GM12878 (cell line): ENCODE data around the gene TSPEAR. TPM values are rescaled to one million over a fixed set of nuclear protein-coding genes. Genes with fewer than 3 reads are reported as not detected.

ENCODE experiments used
- ATAC-seq: fragments of 200-7000 bp; cut with Tn5 transposase; 3 replicates; pipeline ENCODE4 v1.9.1; 2020; ENCODE audit warnings: mild to moderate bottlenecking, moderate library complexity
- BruUV-seq: library from RNA; stranded (reverse); fragments of 400-500 nt; replicated peaks from 2 replicates; lab custom pipeline; 2021; lab: Mats Ljungman, UMichigan
- CTCF ChIA-PET: fragments of 300-600 bp; sonication (Branson Sonifier 250); formaldehyde crosslinking; extraction: SDS; loops from one replicate; lab custom pipeline; 2021; ENCODE audit warnings: inconsistent platforms; lab: Yijun Ruan, JAX
- POLR2A ChIA-PET: fragments of 350-600 bp; formaldehyde crosslinking; extraction: SDS; loops from one replicate; lab custom pipeline; 2021; ENCODE audit warnings: inconsistent platforms; lab: Charles Lee
- RAD21 ChIA-PET: fragments of 300-600 bp; sonication (Branson Sonifier 250); formaldehyde crosslinking; loops from one replicate; lab custom pipeline; 2023; ENCODE audit warnings: antibody characterized with exemption; ENCODE audit not compliant: unreplicated experiment; lab: Charles Lee
- SMC1A ChIA-PET: fragments of 300-600 bp; sonication (Branson Sonifier 250); formaldehyde crosslinking; loops from one replicate; lab custom pipeline; 2023; ENCODE audit not compliant: unreplicated experiment, uncharacterized antibody; lab: Charles Lee
- DNase-seq: peaks from one replicate; pipeline ENCODE4 v3.0.0-alpha.2; 2011; ENCODE audit warnings: low read depth, low spot score
- FAIRE-seq: peaks from 3 replicates; lab custom pipeline; 2011; peaks lifted over from hg19 to GRCh38; lab: Jason Lieb, UNC
- H2AFZ ChIP-seq: 2 replicates; pipeline ENCODE4 v1.6.0; 2011; ENCODE audit warnings: low read depth, low read length, control low read depth; ENCODE audit not compliant: control insufficient read depth
- H3K27ac ChIP-seq: 2 replicates; pipeline ENCODE4 v1.5.1; 2011; ENCODE audit warnings: control low read depth; ENCODE audit not compliant: control insufficient read depth, insufficient read depth
- H3K27me3 ChIP-seq, 2 experiments: replicated peaks in 1 of 2; 2 replicates each; pipeline versions ENCODE4 v1.6.0 to v1.6.1; 2011; ENCODE audit warnings: low read length in 1 of 2; ENCODE audit not compliant: control insufficient read depth in 2 of 2, insufficient read depth in 2 of 2
- H3K36me3 ChIP-seq, 2 experiments: 2 replicates each; pipeline ENCODE4 v1.5.1; 2011; ENCODE audit warnings: low read length in 1 of 2; ENCODE audit not compliant: control insufficient read depth in 2 of 2, insufficient read depth in 2 of 2
- H3K4me1 ChIP-seq: 2 replicates; pipeline ENCODE4 v1.6.1; 2011; ENCODE audit warnings: mild to moderate bottlenecking, low read length, moderate library complexity, mixed read lengths; ENCODE audit not compliant: control insufficient read depth, insufficient read depth
- H3K4me2 ChIP-seq: 2 replicates; pipeline ENCODE4 v1.6.0; 2011; ENCODE audit warnings: control low read depth; ENCODE audit not compliant: control insufficient read depth, insufficient read depth
- H3K4me3 ChIP-seq: fragments of 200-600 bp; sonication (generic); 2 replicates; pipeline ENCODE4 v1.5.1; 2016
- H3K79me2 ChIP-seq: 2 replicates; pipeline ENCODE4 v1.6.0; 2011; ENCODE audit warnings: low read length; ENCODE audit not compliant: control insufficient read depth, insufficient read depth
- H3K9ac ChIP-seq: 2 replicates; pipeline ENCODE4 v1.8.0; 2011; ENCODE audit warnings: low read length, control low read depth, mixed read lengths; ENCODE audit not compliant: control insufficient read depth, insufficient read depth
- H3K9me3 ChIP-seq: replicated peaks from 3 replicates; pipeline ENCODE4 v1.5.1; 2011; ENCODE audit warnings: mild to moderate bottlenecking, low read length; ENCODE audit not compliant: control insufficient read depth, insufficient read depth
- H4K20me1 ChIP-seq: 2 replicates; pipeline ENCODE4 v1.6.0; 2011; ENCODE audit not compliant: control insufficient read depth, insufficient read depth
- ASH2L ChIP-seq: fragments of 300-600, 200-600 bp; sonication (generic); IDR thresholded peaks from 2 replicates; pipeline ENCODE4 v1.6.1; 2017; ENCODE audit warnings: low read depth, mild to moderate bottlenecking, borderline replicate concordance
- HDAC2 ChIP-seq: fragments of 200-600 bp; sonication (generic); IDR thresholded peaks from 2 replicates; pipeline ENCODE4 v1.6.1; 2017
- IKZF2 ChIP-seq, 2 experiments: fragments of 450-650 bp; IDR thresholded peaks; 2 replicates each; pipeline ENCODE4 v1.6.1; 2017; ENCODE audit warnings: mild to moderate bottlenecking in 2 of 2, moderate library complexity in 2 of 2
- LARP7 ChIP-seq: fragments of 450-650 bp; IDR thresholded peaks from 2 replicates; pipeline ENCODE4 v1.6.1; 2017; ENCODE audit warnings: mild to moderate bottlenecking
- NR2C2 ChIP-seq: IDR thresholded peaks from 2 replicates; pipeline ENCODE4 v1.6.1; 2011; ENCODE audit warnings: borderline replicate concordance, low read depth; ENCODE audit not compliant: control insufficient read depth, insufficient read length
- STAT3 ChIP-seq: IDR thresholded peaks from 2 replicates; pipeline ENCODE4 v1.6.1; 2011; ENCODE audit warnings: low read depth, low read length, improper control_type of control experiment
- WGBS: methylation state at CpG from one replicate; pipeline ENCODE4 v1.1.6; 2016; ENCODE audit warnings: low lambda C conversion rate; ENCODE audit not compliant: insufficient replicate concordance, insufficient coverage; ENCODE audit errors: missing lambda C conversion rate; 5-methylcytosine and 5-hydroxymethylcytosine counted together
- in situ Hi-C: fragments of 300-500 bp; cut with MboI; formaldehyde crosslinking; loops from 9 replicates; pipeline ENCODE4 v1.14.3; 2018; ENCODE audit warnings: mixed read lengths
- intact Hi-C: fragments of 100-400 bp; cut with micrococcal nuclease; formaldehyde crosslinking; loops from one replicate; pipeline ENCODE4 v1.14.2; 2022; ENCODE audit not compliant: unreplicated experiment
- polyA plus RNA-seq, 11 experiments: library from polyadenylated mRNA; depleted of rRNA in 4 of 11; unstranded in 6 of 11; stranded (reverse) in 5 of 11; fragments of >200 nt; fragmentation: Nextera tagmentation in 4 of 11; fragmentation: Illumina TruSeq in 1 of 11; extraction: Ambion mirVana in 4 of 11; extraction: Trizol in 1 of 11; gene quantifications; 1 replicate in 1 of 11; 2 replicates in 10 of 11; pipeline versions ENCODE4 v1.2.1 to v1.2.3, GENCODE V29; 2011 to 2016; ENCODE audit warnings: inconsistent platforms in 2 of 11, missing spikeins in 2 of 11, low read depth in 1 of 11
- total RNA-seq, 4 experiments: library from RNA; depleted of rRNA in 3 of 4; stranded (reverse); fragments of >200 nt in 3 of 4; fragmentation: Illumina TruSeq in 1 of 4; extraction: Trizol in 1 of 4; gene quantifications; 2 replicates each; pipeline versions ENCODE4 v1.2.1 to v1.2.3, GENCODE V29; 2013 to 2021
- TF ChIP-seq, protein P1 (sequence below): IDR thresholded peaks from 2 replicates; pipeline ENCODE4 v1.6.1; 2012; ENCODE audit warnings: mild to moderate bottlenecking, low read depth, low read length
- TF ChIP-seq, protein P2 (sequence below): IDR thresholded peaks from 2 replicates; pipeline ENCODE4 v1.6.1; 2012; ENCODE audit warnings: low read depth, low read length, improper control_type of control experiment
- TF ChIP-seq, protein P3 (sequence below): fragments of 450-650 bp; IDR thresholded peaks from 2 replicates; pipeline ENCODE4 v1.6.1; 2017; ENCODE audit warnings: mild to moderate bottlenecking, moderate library complexity

Gene TSPEAR
- total and polyA plus RNA-seq, 10 of the 15 experiments (the other 5 are each of a cell fraction or from before 2014, with no cell fraction given) = not detected

DNA sequence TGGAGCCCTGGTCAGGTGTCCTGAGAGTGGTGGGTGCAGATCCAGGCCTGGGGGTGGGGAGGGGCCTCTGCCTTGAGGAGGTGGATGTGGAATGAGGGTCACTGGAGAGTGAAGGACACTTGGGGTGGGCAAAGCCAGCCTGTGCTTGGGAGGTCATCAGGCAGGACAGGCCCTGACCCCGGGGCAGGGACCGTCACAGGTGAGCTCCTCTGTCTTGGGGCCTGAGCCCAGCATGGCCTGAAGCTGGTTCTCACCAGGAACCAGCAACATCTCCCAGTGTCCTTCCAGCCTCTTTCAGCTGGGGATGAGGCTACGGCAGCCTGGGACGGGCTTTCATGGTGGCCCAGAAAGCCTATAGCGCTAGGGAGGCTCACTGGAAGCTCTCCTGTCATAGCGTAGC is 159.2 kb downstream of the TSPEAR start (continued):
- TF ChIP-seq, protein P1, sequence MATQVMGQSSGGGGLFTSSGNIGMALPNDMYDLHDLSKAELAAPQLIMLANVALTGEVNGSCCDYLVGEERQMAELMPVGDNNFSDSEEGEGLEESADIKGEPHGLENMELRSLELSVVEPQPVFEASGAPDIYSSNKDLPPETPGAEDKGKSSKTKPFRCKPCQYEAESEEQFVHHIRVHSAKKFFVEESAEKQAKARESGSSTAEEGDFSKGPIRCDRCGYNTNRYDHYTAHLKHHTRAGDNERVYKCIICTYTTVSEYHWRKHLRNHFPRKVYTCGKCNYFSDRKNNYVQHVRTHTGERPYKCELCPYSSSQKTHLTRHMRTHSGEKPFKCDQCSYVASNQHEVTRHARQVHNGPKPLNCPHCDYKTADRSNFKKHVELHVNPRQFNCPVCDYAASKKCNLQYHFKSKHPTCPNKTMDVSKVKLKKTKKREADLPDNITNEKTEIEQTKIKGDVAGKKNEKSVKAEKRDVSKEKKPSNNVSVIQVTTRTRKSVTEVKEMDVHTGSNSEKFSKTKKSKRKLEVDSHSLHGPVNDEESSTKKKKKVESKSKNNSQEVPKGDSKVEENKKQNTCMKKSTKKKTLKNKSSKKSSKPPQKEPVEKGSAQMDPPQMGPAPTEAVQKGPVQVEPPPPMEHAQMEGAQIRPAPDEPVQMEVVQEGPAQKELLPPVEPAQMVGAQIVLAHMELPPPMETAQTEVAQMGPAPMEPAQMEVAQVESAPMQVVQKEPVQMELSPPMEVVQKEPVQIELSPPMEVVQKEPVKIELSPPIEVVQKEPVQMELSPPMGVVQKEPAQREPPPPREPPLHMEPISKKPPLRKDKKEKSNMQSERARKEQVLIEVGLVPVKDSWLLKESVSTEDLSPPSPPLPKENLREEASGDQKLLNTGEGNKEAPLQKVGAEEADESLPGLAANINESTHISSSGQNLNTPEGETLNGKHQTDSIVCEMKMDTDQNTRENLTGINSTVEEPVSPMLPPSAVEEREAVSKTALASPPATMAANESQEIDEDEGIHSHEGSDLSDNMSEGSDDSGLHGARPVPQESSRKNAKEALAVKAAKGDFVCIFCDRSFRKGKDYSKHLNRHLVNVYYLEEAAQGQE = no peak
- TF ChIP-seq STAT3 (no peak), LARP7 (no peak)

DNA sequence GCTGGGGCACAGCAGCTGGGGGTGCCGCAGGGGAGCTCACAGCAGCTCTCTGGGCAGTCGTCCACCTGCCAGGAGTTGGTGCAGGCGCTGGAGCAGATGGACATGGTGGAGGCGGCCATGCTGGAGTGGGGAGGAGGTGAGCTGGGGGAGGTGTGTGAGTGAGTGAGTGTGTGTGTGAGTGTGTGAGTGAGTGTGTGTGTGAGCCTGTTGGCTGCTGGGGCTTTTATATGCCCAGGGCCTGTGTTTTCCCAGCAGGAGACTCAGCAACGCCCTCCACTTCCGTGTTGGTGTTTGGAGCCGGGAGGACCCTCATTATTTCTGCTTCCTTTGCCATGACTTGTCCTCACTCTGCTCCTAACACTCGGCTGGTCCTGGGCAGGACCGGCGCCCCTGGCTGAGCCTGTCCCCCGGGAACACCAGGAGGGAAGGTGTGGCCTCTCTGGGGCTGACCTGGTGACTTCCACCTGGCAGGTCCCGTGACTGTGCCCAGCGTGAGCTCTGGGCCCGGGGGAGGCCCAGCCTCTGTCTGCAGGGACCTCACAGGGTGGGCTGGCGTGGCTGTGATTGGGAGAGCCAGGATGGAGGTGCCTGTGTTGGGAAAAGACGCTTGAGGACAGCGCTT is 159.9 kb downstream of the TSPEAR start, which contains the start of gene KRTAP10-2:
TSS of gene KRTAP10-2 (minus strand) at position 166 of the 622 bp plus-strand sequence. CDS start at position 119, 47 bp downstream.
- Histone ChIP-seq H3K27ac (no peak within 1 kb of the TSS), H4K20me1 (no peaks in the 10 kb centered on the region), H3K9ac (no peak within 1 kb of the TSS), H3K27me3 (no peaks in the 10 kb centered on the region), H2AFZ (no peak within 1 kb of the TSS), H3K79me2 (no peaks in the 10 kb centered on the region), H3K4me1 (no peaks in the 10 kb centered on the region), H3K4me2 (no peak within 1 kb of the TSS), H3K36me3 (no peaks in the 10 kb centered on the region), H3K4me3 (no peak within 1 kb of the TSS), H3K9me3 (no peaks in the 10 kb centered on the region; the same call in 2 of the 3 replicates)
- WGBS = 22% methylated on average over 16 of the region's 17 CpGs
- no TSS peak for BruUV-seq
- CTCF ChIA-PET = no interaction called here
- no peak for FAIRE-seq
- POLR2A ChIA-PET = no interaction called here
- SMC1A ChIA-PET = no interaction called here
- TF ChIP-seq HDAC2 = no peak
- TF ChIP-seq, protein P2, sequence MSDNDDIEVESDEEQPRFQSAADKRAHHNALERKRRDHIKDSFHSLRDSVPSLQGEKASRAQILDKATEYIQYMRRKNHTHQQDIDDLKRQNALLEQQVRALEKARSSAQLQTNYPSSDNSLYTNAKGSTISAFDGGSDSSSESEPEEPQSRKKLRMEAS = no peak
- no peak for TF ChIP-seq ASH2L
- no peak for TF ChIP-seq IKZF2 (IDR thresholded peaks at IDR 0.05)
- TF ChIP-seq, protein P3, sequence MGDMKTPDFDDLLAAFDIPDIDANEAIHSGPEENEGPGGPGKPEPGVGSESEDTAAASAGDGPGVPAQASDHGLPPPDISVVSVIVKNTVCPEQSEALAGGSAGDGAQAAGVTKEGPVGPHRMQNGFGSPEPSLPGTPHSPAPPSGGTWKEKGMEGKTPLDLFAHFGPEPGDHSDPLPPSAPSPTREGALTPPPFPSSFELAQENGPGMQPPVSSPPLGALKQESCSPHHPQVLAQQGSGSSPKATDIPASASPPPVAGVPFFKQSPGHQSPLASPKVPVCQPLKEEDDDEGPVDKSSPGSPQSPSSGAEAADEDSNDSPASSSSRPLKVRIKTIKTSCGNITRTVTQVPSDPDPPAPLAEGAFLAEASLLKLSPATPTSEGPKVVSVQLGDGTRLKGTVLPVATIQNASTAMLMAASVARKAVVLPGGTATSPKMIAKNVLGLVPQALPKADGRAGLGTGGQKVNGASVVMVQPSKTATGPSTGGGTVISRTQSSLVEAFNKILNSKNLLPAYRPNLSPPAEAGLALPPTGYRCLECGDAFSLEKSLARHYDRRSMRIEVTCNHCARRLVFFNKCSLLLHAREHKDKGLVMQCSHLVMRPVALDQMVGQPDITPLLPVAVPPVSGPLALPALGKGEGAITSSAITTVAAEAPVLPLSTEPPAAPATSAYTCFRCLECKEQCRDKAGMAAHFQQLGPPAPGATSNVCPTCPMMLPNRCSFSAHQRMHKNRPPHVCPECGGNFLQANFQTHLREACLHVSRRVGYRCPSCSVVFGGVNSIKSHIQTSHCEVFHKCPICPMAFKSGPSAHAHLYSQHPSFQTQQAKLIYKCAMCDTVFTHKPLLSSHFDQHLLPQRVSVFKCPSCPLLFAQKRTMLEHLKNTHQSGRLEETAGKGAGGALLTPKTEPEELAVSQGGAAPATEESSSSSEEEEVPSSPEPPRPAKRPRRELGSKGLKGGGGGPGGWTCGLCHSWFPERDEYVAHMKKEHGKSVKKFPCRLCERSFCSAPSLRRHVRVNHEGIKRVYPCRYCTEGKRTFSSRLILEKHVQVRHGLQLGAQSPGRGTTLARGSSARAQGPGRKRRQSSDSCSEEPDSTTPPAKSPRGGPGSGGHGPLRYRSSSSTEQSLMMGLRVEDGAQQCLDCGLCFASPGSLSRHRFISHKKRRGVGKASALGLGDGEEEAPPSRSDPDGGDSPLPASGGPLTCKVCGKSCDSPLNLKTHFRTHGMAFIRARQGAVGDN = no peak
- TF ChIP-seq NR2C2 = no peak
- TF ChIP-seq, protein P1 = no peak
- no peak for ATAC-seq
- RAD21 ChIA-PET = no interaction called here
- in situ Hi-C loops = no loop called here
- no peak for DNase-seq
- intact Hi-C loops = no loop called here
